ENCODE measurements around the gene TRIML1. TPM values are rescaled to one million over a fixed set of nuclear protein-coding genes. Genes with fewer than 3 reads are reported as not detected.

Gene TRIML1
- total RNA-seq, 1 experiment from 2014 or later = not detected

DNA sequence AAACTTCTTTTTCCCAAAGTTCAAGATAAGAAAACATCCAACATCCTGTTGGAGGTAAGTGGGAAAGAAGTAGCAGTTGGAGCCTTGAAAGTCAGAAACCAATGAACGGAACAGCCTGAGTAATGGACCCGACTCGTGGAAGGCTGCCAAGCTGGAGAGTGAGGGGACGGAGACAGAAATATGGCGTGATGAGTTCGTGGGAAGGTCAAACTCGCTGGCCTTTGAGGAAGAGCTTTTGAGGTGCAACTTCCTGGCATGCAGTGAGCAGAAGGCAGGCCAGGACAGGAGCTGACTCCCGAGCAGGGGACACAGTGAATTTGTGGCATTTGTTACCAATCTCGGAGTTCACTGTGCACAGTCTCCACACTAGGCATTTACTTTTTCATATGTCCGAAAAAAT is 1.0 kb upstream of the TRIML1 start:
- Histone ChIP-seq H3K4me1 (ENCODE audit: control insufficient read depth in 1 of 2, insufficient read depth in 2 of 2, low read length in 2 of 2) (no peaks in the 10 kb centered on the region), H3K27ac (ENCODE audit: low read depth, low read length) (no peak overlapping the region), H3K4me3 (replicated peaks in 1 of 2; ENCODE audit: low read depth in 1 of 2, low read length in 2 of 2) (no peak overlapping the region), H3K36me3 (ENCODE audit: control insufficient read depth in 1 of 2, insufficient read depth in 2 of 2, low read length in 2 of 2) (no peaks in the 10 kb centered on the region), H3K9me2 (ENCODE audit: insufficient read depth) (no peaks in the 10 kb centered on the region; the same call in 1 of the 2 replicates), H2AFZ (ENCODE audit: low read depth, low read length, poor library complexity, severe bottlenecking) (no peak overlapping the region), H3K4me2 (ENCODE audit: low read length) (no peak overlapping the region), H4K20me1 (ENCODE audit: insufficient read depth) (no peaks in the 10 kb centered on the region), H3K9ac (ENCODE audit: low read length) (no peak overlapping the region), H3K27me3 (ENCODE audit: insufficient read depth, low read length) (no peaks in the 10 kb centered on the region), H3K9me3 (ENCODE audit: control insufficient read depth in 1 of 2, insufficient read depth in 1 of 2, low read depth in 1 of 2, low read length in 2 of 2) (no peaks in the 10 kb centered on the region), H3K79me2 (ENCODE audit: insufficient read depth, low read length) (no peaks in the 10 kb centered on the region)
- no TSS peak for BruUV-seq (replicated peaks)
- intact Hi-C loops (cut with micrococcal nuclease) = no loop called here
- ChIA-PET POLR2A (no interaction called here), RAD21 (ENCODE audit: low non-redundant PET in 1 of 2, low total read pairs in 2 of 2, uncharacterized antibody in 2 of 2, unreplicated experiment in 2 of 2) (no interaction called here), CTCF (no interaction called here)
- DNase-seq (ENCODE audit: low read depth, low spot score) (no peak), ATAC-seq (no peak)
- no peak for TF ChIP-seq JUND (IDR thresholded peaks at IDR 0.05)

GRCh38 chr4:188139671-188140070 is 430 bp downstream of the TRIML1 start:
- TF ChIP-seq ZBTB33 (IDR thresholded peaks at IDR 0.05; ENCODE audit: extremely low read depth, insufficient replicate concordance, low read length) (no peak), SIN3A (IDR thresholded peaks at IDR 0.05; ENCODE audit: low read depth) (no peak), CEBPB (IDR thresholded peaks at IDR 0.05; ENCODE audit: low read depth) (no peak), EGR1 (IDR thresholded peaks at IDR 0.05; ENCODE audit: low read depth) (no peak), EZH2phosphoT487 (IDR thresholded peaks at IDR 0.05; ENCODE audit: borderline replicate concordance) (no peak), POLR2AphosphoS5 (IDR thresholded peaks at IDR 0.05; ENCODE audit: low read depth, low read length) (no peak), YY1 (IDR thresholded peaks at IDR 0.05; ENCODE audit: extremely low read depth, insufficient replicate concordance, low read depth, low read length) (no peak), SP1 (IDR thresholded peaks at IDR 0.05; ENCODE audit: low read depth) (no peak), ZFX (IDR thresholded peaks at IDR 0.05) (no peak), CBX3 (IDR thresholded peaks at IDR 0.05; ENCODE audit: low read depth) (no peak), RAD21 (IDR thresholded peaks at IDR 0.05; ENCODE audit: low read depth) (no peak), MAX (IDR thresholded peaks at IDR 0.05) (no peak), JUND (IDR thresholded peaks at IDR 0.05) (no peak), FOSL1 (IDR thresholded peaks at IDR 0.05; ENCODE audit: low read depth) (no peak)
- TF ChIP-seq, protein P1, sequence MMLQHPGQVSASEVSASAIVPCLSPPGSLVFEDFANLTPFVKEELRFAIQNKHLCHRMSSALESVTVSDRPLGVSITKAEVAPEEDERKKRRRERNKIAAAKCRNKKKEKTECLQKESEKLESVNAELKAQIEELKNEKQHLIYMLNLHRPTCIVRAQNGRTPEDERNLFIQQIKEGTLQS (IDR thresholded peaks at IDR 0.05) = no peak
- Histone ChIP-seq H3K9me2 (ENCODE audit: insufficient read depth) (no peaks in the 10 kb centered on the region; the same call in 1 of the 2 replicates), H3K4me1 (ENCODE audit: control insufficient read depth in 1 of 2, insufficient read depth in 2 of 2, low read length in 2 of 2) (no peaks in the 10 kb centered on the region), H3K4me3 (replicated peaks in 1 of 2; ENCODE audit: low read depth in 1 of 2, low read length in 2 of 2) (no peak overlapping the region), H3K4me2 (ENCODE audit: low read length) (no peak overlapping the region), H4K20me1 (ENCODE audit: insufficient read depth) (no peaks in the 10 kb centered on the region), H3K27me3 (ENCODE audit: insufficient read depth, low read length) (no peaks in the 10 kb centered on the region), H3K27ac (ENCODE audit: low read depth, low read length) (no peak overlapping the region), H3K9ac (ENCODE audit: low read length) (no peak overlapping the region), H3K79me2 (ENCODE audit: insufficient read depth, low read length) (no peaks in the 10 kb centered on the region), H2AFZ (ENCODE audit: low read depth, low read length, poor library complexity, severe bottlenecking) (no peak overlapping the region), H3K9me3 (ENCODE audit: control insufficient read depth in 1 of 2, insufficient read depth in 1 of 2, low read depth in 1 of 2, low read length in 2 of 2) (no peaks in the 10 kb centered on the region), H3K36me3 (ENCODE audit: control insufficient read depth in 1 of 2, insufficient read depth in 2 of 2, low read length in 2 of 2) (no peaks in the 10 kb centered on the region)
- RAD21 ChIA-PET (ENCODE audit: low non-redundant PET in 1 of 2, low total read pairs in 2 of 2, uncharacterized antibody in 2 of 2, unreplicated experiment in 2 of 2) = no interaction called here
- CTCF ChIA-PET = no interaction called here
- POLR2A ChIA-PET = no interaction called here
- no TSS peak for BruUV-seq (replicated peaks)
- no peak for DNase-seq (ENCODE audit: low read depth, low spot score)
- intact Hi-C loops (cut with micrococcal nuclease) = no loop called here
- no peak for ATAC-seq

Data from HCT116 (cell line).